Measurements from ENCODE around the gene MAFG. TPM values are rescaled to one million over a fixed set of nuclear protein-coding genes. Genes with fewer than 3 reads are reported as not detected.

MAFG gene
- total RNA-seq, 1 donor = 29.6 TPM

GRCh38 chr17:81871387-81872230, 55.9 kb downstream of the MAFG start:
- DNase-seq (ENCODE audit: low read depth in 2 of 3, low spot score in 2 of 3) = peak; percentile 91 to 93 (median 92)

GRCh38 chr17:81870981-81871386, 56.6 kb downstream of the MAFG start, which contains the start of gene ARHGDIA:
Gene ARHGDIA, minus strand, starts transcription at chr17:81871337. Its CDS starts 1,407 bp downstream, at chr17:81869930.
- DNase-seq (ENCODE audit: low read depth in 2 of 3, low spot score in 2 of 3) = no peak

GRCh38 chr17:81870131-81870980, 57.2 kb downstream of the MAFG start:
- DNase-seq (ENCODE audit: low read depth in 2 of 3, low spot score in 2 of 3) = peak in 1 of 3 donors; percentile 44

- DNase-seq (ENCODE audit: low read depth in 2 of 3, low spot score in 2 of 3) = peak in 2 of 3 donors; percentile 48 to 50
These were observed 58.1 kb downstream of the MAFG start for GRCh38 chr17:81869221-81870130.

GRCh38 chr17:81868674-81869220, 58.8 kb downstream of the MAFG start:
- no peak for DNase-seq (ENCODE audit: low read depth in 2 of 3, low spot score in 2 of 3)

Other genes starting within 250 kb of the MAFG start
- 27.5 TPM for gene ARL16, start 243.9 kb downstream of the MAFG start, total RNA-seq
- 82.9 TPM for gene HGS, start 243.7 kb downstream of the MAFG start, total RNA-seq
- 11.6 TPM for gene MRPL12, start 224.4 kb downstream of the MAFG start, total RNA-seq
- 11.6 TPM for gene SLC25A10, start 215.5 kb downstream of the MAFG start, total RNA-seq
- gene GCGR, start 123.6 kb downstream of the MAFG start, total RNA-seq = not detected
- gene MCRIP1, start 94.4 kb downstream of the MAFG start, total RNA-seq = 65.2 TPM
- 1.3 TPM for gene PPP1R27, start 92.7 kb downstream of the MAFG start, total RNA-seq
- gene P4HB, start 67.2 kb downstream of the MAFG start, total RNA-seq = 277 TPM
- 206 TPM for gene ARHGDIA, start 56.4 kb downstream of the MAFG start, total RNA-seq
- 145 TPM for gene ALYREF, start 36.1 kb downstream of the MAFG start, total RNA-seq
- 131 TPM for gene ANAPC11, start 36.0 kb downstream of the MAFG start, total RNA-seq
- 0.54 TPM for gene NPB, start 25.5 kb downstream of the MAFG start, total RNA-seq
- 43.9 TPM for gene PCYT2, start 16.3 kb downstream of the MAFG start, total RNA-seq
- gene SIRT7, start 9.6 kb downstream of the MAFG start, total RNA-seq = 31.2 TPM
- gene PYCR1, start 9.6 kb upstream of the MAFG start, total RNA-seq = 26.4 TPM
- not detected for gene MYADML2, start 19.5 kb upstream of the MAFG start, total RNA-seq
- gene NOTUM, start 33.5 kb upstream of the MAFG start, total RNA-seq = 0.27 TPM
- 28.0 TPM for gene ASPSCR1, start 49.9 kb upstream of the MAFG start, total RNA-seq
- gene CENPX, start 95.1 kb upstream of the MAFG start, total RNA-seq = 32.3 TPM
- 16.4 TPM for gene LRRC45, start 95.6 kb upstream of the MAFG start, total RNA-seq
- 18.9 TPM for gene RAC3, start 103.9 kb upstream of the MAFG start, total RNA-seq
- gene DCXR, start 110.0 kb upstream of the MAFG start, total RNA-seq = 57.9 TPM
- gene RFNG, start 124.1 kb upstream of the MAFG start, total RNA-seq = 37.2 TPM
- 138 TPM for gene GPS1, start 124.2 kb upstream of the MAFG start, total RNA-seq
- 98.0 TPM for gene DUS1L, start 138.1 kb upstream of the MAFG start, total RNA-seq
- 80.8 TPM for gene FASN, start 170.5 kb upstream of the MAFG start, total RNA-seq